ENCODE measurements around the gene ATP10B. TPM values are rescaled to one million over a fixed set of nuclear protein-coding genes. Genes with fewer than 3 reads are reported as not detected.
"Not testable (repeated sequence)": the region's sequence is repeated elsewhere in the genome, so short reads cannot be mapped to it uniquely, and the experiment has no call there.

Gene ATP10B
- total and polyA plus RNA-seq, 2 of the 8 experiments (the other 6 are each of a cell fraction or from before 2014, with no cell fraction given), result 0.06 to 0.11 TPM

GRCh38 chr5:160715508-160715907 is 136.5 kb downstream of the ATP10B start:
- 89% methylated on average over 3 of the region's 9 CpGs; no CpG with 5 or more reads in 1 of the 2 experiments for WGBS, 2 experiments (ENCODE audit: extremely low coverage in 1 of 2, insufficient coverage in 1 of 2, insufficient read length in 1 of 2, insufficient replicate concordance in 2 of 2, low coverage in 1 of 2, low lambda C conversion rate in 2 of 2, missing lambda C conversion rate in 1 of 2)
- H4K20me1 ChIP-seq (replicated peaks in 1 of 2; ENCODE audit: control insufficient read depth in 1 of 2, insufficient read depth in 2 of 2, low read length in 2 of 2); H3K9ac ChIP-seq (replicated peaks in 1 of 4; ENCODE audit: extremely low read depth in 1 of 4, low read depth in 3 of 4, low read length in 3 of 4); H2BK5ac ChIP-seq (ENCODE audit: low read depth, low read length); H3K9me3 ChIP-seq (ENCODE audit: insufficient read depth in 2 of 2, low read depth in 1 of 2, low read length in 1 of 2); H3K79me1 ChIP-seq (ENCODE audit: low read depth, low read length); H3K14ac ChIP-seq (ENCODE audit: insufficient read length); H3K56ac ChIP-seq (replicated peaks; ENCODE audit: insufficient read length, low read depth, low read length); H3K79me2 ChIP-seq (ENCODE audit: control insufficient read depth in 1 of 2, insufficient read depth in 2 of 2, low read length in 2 of 2); H3K27ac ChIP-seq (ENCODE audit: low read depth, low read length); FAIRE-seq; H3K4me2 ChIP-seq (ENCODE audit: insufficient read depth in 1 of 2, low read depth in 2 of 2, low read length in 2 of 2); DNase-seq (ENCODE audit: low read depth in 1 of 2, low spot score in 2 of 2); H2BK15ac ChIP-seq (ENCODE audit: low read length); H2AK5ac ChIP-seq (ENCODE audit: low read depth, low read length); H3K4me3 ChIP-seq (ENCODE audit: extremely low read depth in 1 of 4, insufficient read depth in 2 of 4, low read depth in 3 of 4, low read length in 4 of 4); H4K91ac ChIP-seq (replicated peaks; ENCODE audit: insufficient read length, low read length); H2BK12ac ChIP-seq (ENCODE audit: low read depth, low read length); H3K36me3 ChIP-seq (ENCODE audit: control insufficient read depth in 2 of 4, insufficient read depth in 4 of 4, low read length in 3 of 4); H4K5ac ChIP-seq (ENCODE audit: insufficient read length, low read depth, low read length); H3K23ac ChIP-seq (ENCODE audit: insufficient read length); H2AFZ ChIP-seq (ENCODE audit: low read length); H3K27me3 ChIP-seq (replicated peaks in 1 of 4; ENCODE audit: control insufficient read depth in 3 of 4, extremely low read depth in 1 of 4, insufficient read depth in 3 of 4, low read length in 3 of 4); H2BK20ac ChIP-seq (ENCODE audit: low read length); CTCF ChIA-PET (ENCODE audit: partially characterized antibody); H2BK120ac ChIP-seq (replicated peaks; ENCODE audit: low read depth, low read length); H3K23me2 ChIP-seq (ENCODE audit: low read depth, low read length); H4K8ac ChIP-seq (ENCODE audit: extremely low read depth, insufficient read depth, low read length); POLR2A ChIA-PET (ENCODE audit: partially characterized antibody); H3K4ac ChIP-seq (replicated peaks; ENCODE audit: insufficient read length, low read depth, low read length); H3K18ac ChIP-seq (ENCODE audit: extremely low read depth, low read length); H3K4me1 ChIP-seq (replicated peaks in 1 of 4; ENCODE audit: control insufficient read depth in 3 of 4, insufficient read depth in 4 of 4, low read length in 3 of 4): not testable (repeated sequence)

Measured in H1 (cell line).